Keratinocyte (primary cell): ENCODE data around the gene PTBP1. TPM values are rescaled to one million over a fixed set of nuclear protein-coding genes. Genes with fewer than 3 reads are reported as not detected.

Experiments
- DNase-seq: peaks from one replicate; pipeline ENCODE4 v3.0.0-alpha.2; 2011; ENCODE audit warnings: low read depth, missing footprints, low spot score
- FAIRE-seq: peaks from 2 replicates; lab custom pipeline; 2011; peaks lifted over from hg19 to GRCh38; lab: Jason Lieb, UNC
- H2AFZ ChIP-seq: 2 replicates; pipeline ENCODE4 v1.6.0; 2012; ENCODE audit warnings: low read length, control low read depth, inconsistent platforms; ENCODE audit not compliant: control insufficient read depth
- H3K27ac ChIP-seq: 2 replicates; pipeline ENCODE4 v1.5.1; 2011; ENCODE audit warnings: low read length; ENCODE audit not compliant: control insufficient read depth, insufficient read depth
- H3K27me3 ChIP-seq: 3 replicates; pipeline ENCODE4 v1.6.0; 2011; ENCODE audit warnings: low read length; ENCODE audit not compliant: control insufficient read depth, insufficient read depth; ENCODE audit errors: extremely low read depth
- H3K36me3 ChIP-seq, 2 experiments: 2 replicates in 1 of 2; 3 replicates in 1 of 2; pipeline ENCODE4 v1.5.1; 2011; ENCODE audit warnings: low read length in 2 of 2, mild to moderate bottlenecking in 1 of 2; ENCODE audit not compliant: control insufficient read depth in 2 of 2, insufficient read depth in 2 of 2; ENCODE audit errors: extremely low read depth in 1 of 2
- H3K4me1 ChIP-seq: 3 replicates; pipeline ENCODE4 v1.5.1; 2011; ENCODE audit warnings: low read length; ENCODE audit not compliant: control insufficient read depth, insufficient read depth; ENCODE audit errors: extremely low read depth
- H3K4me2 ChIP-seq: 3 replicates; pipeline ENCODE4 v1.6.0; 2011; ENCODE audit warnings: low read depth, low read length; ENCODE audit not compliant: control insufficient read depth, insufficient read depth; ENCODE audit errors: extremely low read depth
- H3K4me3 ChIP-seq, 3 experiments: fragments of 200-600 bp in 1 of 3; sonication (generic) in 1 of 3; 2 replicates in 2 of 3; 3 replicates in 1 of 3; pipeline ENCODE4 v1.5.1; 2011 to 2016; ENCODE audit warnings: low read length in 3 of 3, mild to moderate bottlenecking in 3 of 3, control low read depth in 2 of 3, inconsistent platforms in 1 of 3, low read depth in 1 of 3, mixed read lengths in 1 of 3, mixed run types in 1 of 3, moderate library complexity in 1 of 3; ENCODE audit not compliant: control insufficient read depth in 2 of 3, insufficient read depth in 2 of 3; ENCODE audit errors: extremely low read depth in 1 of 3
- H3K79me2 ChIP-seq: 2 replicates; pipeline ENCODE4 v1.6.0; 2012; ENCODE audit warnings: low read length; ENCODE audit not compliant: control insufficient read depth, insufficient read depth
- H3K9ac ChIP-seq: 3 replicates; pipeline ENCODE4 v1.6.0; 2011; ENCODE audit warnings: low read length; ENCODE audit not compliant: control insufficient read depth, insufficient read depth; ENCODE audit errors: extremely low read depth
- H3K9me1 ChIP-seq: 3 replicates; pipeline ENCODE4 v1.6.0; 2011; ENCODE audit warnings: low read length; ENCODE audit not compliant: control insufficient read depth, insufficient read depth; ENCODE audit errors: extremely low read depth
- H3K9me3 ChIP-seq: 2 replicates; pipeline ENCODE4 v1.5.1; 2012; ENCODE audit warnings: low read depth, low read length; ENCODE audit not compliant: control insufficient read depth
- H4K20me1 ChIP-seq: 3 replicates; pipeline ENCODE4 v1.6.0; 2011; ENCODE audit warnings: low read length; ENCODE audit not compliant: control insufficient read depth, insufficient read depth; ENCODE audit errors: extremely low read depth
- EZH2 ChIP-seq: IDR thresholded peaks from one replicate; pipeline ENCODE4 v1.6.1; 2012; ENCODE audit warnings: inconsistent platforms, mild to moderate bottlenecking, low read length, moderate library complexity
- dilution Hi-C: fragments of 300-500 bp; cut with MboI; formaldehyde crosslinking; loops from one replicate; pipeline ENCODE4 v1.7.0; 2020; ENCODE audit warnings: low sequenced_read_pairs; ENCODE audit not compliant: extremely low pct_ligation_motif_present
- polyA plus RNA-seq, 5 experiments: library from polyadenylated mRNA; depleted of rRNA in 3 of 5; stranded (reverse) in 3 of 5; stranded (forward) in 1 of 5; unstranded in 1 of 5; fragments of >200 nt; gene quantifications; 1 replicate in 1 of 5; 2 replicates in 3 of 5; 3 replicates in 1 of 5; pipeline versions ENCODE4 v1.2.1 to v1.2.3, GENCODE V29; 2011 to 2012; ENCODE audit warnings: missing spikeins in 2 of 5, low read depth in 1 of 5, low replicate concordance in 1 of 5
- TF ChIP-seq, protein P1 (sequence below), 3 experiments: IDR thresholded peaks in 1 of 3; conservative IDR thresholded peaks in 1 of 3; optimal IDR thresholded peaks in 1 of 3; 2 replicates in 2 of 3; 3 replicates in 1 of 3; pipeline versions ENCODE3 to v1.5.1; 2011; ENCODE audit warnings: low read length in 3 of 3, mild to moderate bottlenecking in 3 of 3, moderate library complexity in 2 of 3, control low read depth in 1 of 3, inconsistent platforms in 1 of 3; ENCODE audit not compliant: insufficient read depth in 2 of 3; ENCODE audit errors: extremely low read depth in 1 of 3

PTBP1 gene
- polyA plus RNA-seq, 1 donor (not counting 4 experiments of a cell fraction or from before 2014, with no cell fraction given), result 117 TPM

DNA sequence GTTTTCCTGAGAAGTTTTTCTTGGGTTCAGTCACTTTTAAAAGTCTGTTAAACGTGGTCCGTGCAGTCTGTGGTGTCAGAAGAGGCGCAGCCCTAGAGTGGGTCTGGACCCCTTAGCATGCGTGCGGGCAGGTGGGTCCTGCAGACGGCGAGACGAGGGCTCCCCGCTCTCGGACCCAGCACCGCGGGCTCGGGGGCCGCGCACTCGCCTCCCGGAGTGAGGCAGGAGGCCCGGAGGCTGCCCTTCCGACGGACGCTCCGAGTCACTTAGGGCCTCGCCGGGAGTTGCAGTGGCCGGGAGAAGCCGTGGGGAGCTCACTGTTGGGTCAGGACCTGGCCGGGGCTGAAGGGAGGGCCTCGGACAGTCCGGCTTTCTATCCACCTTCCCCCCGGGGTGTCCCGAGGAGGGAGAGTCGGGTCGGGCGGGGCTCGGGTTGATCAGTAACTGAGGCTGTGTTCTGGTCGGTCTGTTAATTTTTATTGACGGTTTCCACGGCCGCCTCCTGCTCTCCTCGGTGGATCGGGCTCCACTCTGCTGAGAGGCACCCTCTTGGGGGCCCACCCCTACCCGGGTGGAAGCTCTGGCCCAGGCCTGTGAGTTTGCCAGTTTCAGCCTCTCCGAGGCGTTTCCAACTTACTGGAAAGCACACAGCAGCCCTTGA, 1.3 kb downstream of the PTBP1 start:
- FAIRE-seq (no peak), DNase-seq (no peak)
- H3K27ac ChIP-seq, result peak overlapping the region; percentile 67
- H3K79me2 ChIP-seq, result peaks cover 57% of the 10 kb centered on the region
- H3K9me3 ChIP-seq, result no peaks in the 10 kb centered on the region
- TF ChIP-seq EZH2, result no peak
- TF ChIP-seq, protein P1, sequence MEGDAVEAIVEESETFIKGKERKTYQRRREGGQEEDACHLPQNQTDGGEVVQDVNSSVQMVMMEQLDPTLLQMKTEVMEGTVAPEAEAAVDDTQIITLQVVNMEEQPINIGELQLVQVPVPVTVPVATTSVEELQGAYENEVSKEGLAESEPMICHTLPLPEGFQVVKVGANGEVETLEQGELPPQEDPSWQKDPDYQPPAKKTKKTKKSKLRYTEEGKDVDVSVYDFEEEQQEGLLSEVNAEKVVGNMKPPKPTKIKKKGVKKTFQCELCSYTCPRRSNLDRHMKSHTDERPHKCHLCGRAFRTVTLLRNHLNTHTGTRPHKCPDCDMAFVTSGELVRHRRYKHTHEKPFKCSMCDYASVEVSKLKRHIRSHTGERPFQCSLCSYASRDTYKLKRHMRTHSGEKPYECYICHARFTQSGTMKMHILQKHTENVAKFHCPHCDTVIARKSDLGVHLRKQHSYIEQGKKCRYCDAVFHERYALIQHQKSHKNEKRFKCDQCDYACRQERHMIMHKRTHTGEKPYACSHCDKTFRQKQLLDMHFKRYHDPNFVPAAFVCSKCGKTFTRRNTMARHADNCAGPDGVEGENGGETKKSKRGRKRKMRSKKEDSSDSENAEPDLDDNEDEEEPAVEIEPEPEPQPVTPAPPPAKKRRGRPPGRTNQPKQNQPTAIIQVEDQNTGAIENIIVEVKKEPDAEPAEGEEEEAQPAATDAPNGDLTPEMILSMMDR (optimal IDR thresholded peaks at IDR 0.05 in 1 of 3, IDR thresholded peaks at IDR 0.05 in 1 of 3, conservative IDR thresholded peaks at IDR 0.05 in 1 of 3; ENCODE audit: extremely low read depth in 1 of 3, insufficient read depth in 2 of 3, low read length in 3 of 3), result no peak
- H4K20me1 ChIP-seq, result peaks cover 53% of the 10 kb centered on the region
- peak overlapping the region; percentile 91 for H3K9ac ChIP-seq
- peak overlapping the region; percentile 83 to 99 (median 91) for H3K4me3 ChIP-seq
- H3K27me3 ChIP-seq, result no peaks in the 10 kb centered on the region
- no peaks in the 10 kb centered on the region for H3K9me1 ChIP-seq
- dilution Hi-C loops, result no loop called here
- peaks cover 14 to 45% of the 10 kb centered on the region in 2 experiments for H3K36me3 ChIP-seq
- no peak overlapping the region for H2AFZ ChIP-seq
- peak overlapping the region; percentile 96 for H3K4me2 ChIP-seq
- peaks cover 32% of the 10 kb centered on the region for H3K4me1 ChIP-seq

DNA sequence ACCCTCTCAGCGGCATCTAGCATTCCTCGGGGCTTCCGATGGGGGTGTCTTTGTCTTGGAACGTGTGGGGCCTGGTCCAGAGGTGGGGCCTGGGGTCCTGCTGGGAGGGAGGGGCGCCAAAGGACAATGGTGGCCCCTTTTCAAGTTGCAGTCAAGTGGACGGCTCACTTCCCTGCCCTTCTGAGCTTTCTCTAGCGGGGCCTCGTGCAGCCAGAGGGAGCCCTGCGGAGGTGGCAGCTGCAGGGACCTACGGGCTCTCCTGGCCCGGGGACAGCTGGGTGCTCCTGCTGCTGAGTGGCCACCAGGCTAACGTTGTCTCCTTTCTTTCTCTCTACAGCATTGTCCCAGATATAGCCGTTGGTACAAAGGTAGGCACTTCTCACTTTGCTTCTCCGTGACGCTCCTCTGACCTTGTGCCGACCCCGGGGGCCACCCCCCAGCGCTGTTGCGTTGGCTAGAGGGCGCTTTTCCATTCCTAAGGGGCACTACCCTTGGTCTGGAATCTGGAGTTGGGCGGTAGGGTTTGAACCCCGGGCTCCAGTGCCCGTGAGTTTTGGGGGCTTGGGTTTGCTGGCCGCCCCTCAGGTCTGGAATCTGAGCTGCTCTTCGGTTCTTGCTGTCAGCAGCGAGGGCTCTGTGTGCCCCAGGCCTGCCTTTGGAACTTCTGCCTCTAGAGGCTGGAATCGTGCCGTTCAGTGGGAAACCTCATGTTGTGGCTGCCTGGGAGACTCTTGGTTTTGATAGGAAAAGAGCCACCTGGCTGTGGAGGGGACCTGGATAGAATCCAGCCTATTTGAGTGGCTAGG, 2.0 kb downstream of the PTBP1 start:
- dilution Hi-C loops, result no loop called here
- H2AFZ ChIP-seq, result no peak overlapping the region
- H4K20me1 ChIP-seq, result peaks cover 58% of the 10 kb centered on the region
- H3K9me1 ChIP-seq, result no peaks in the 10 kb centered on the region
- peaks cover 64% of the 10 kb centered on the region for H3K79me2 ChIP-seq
- FAIRE-seq, result no peak
- no peaks in the 10 kb centered on the region for H3K27me3 ChIP-seq
- TF ChIP-seq, protein P1 (optimal IDR thresholded peaks at IDR 0.05 in 1 of 3, IDR thresholded peaks at IDR 0.05 in 1 of 3, conservative IDR thresholded peaks at IDR 0.05 in 1 of 3; ENCODE audit: extremely low read depth in 1 of 3, insufficient read depth in 2 of 3, low read length in 3 of 3), result peak in 2 of 3 experiments; percentile 22 to 48
- TF ChIP-seq EZH2, result no peak
- no peaks in the 10 kb centered on the region for H3K9me3 ChIP-seq
- H3K9ac ChIP-seq, result peak overlapping the region; percentile 91
- peaks cover 20 to 52% of the 10 kb centered on the region in 2 experiments for H3K36me3 ChIP-seq
- peak overlapping the region; percentile 67 for H3K27ac ChIP-seq
- peaks cover 32% of the 10 kb centered on the region for H3K4me1 ChIP-seq
- H3K4me3 ChIP-seq, result peak overlapping the region; percentile 83 to 99 (median 91)
- peak overlapping the region; percentile 96 for H3K4me2 ChIP-seq
- no peak for DNase-seq
